GM12892 (cell line): Measurements from ENCODE around the gene DNAJC2.

Experiments
- POLR2A ChIP-seq: IDR thresholded peaks from 2 replicates; pipeline ENCODE4 v1.6.1; 2011; ENCODE audit warnings: low read depth, low read length, control low read depth
- POLR2AphosphoS5 ChIP-seq: IDR thresholded peaks from 2 replicates; pipeline ENCODE4 v1.6.1; 2011; ENCODE audit warnings: low read depth, low read length, control low read depth
- TAF1 ChIP-seq: IDR thresholded peaks from 2 replicates; pipeline ENCODE4 v1.6.1; 2011; ENCODE audit warnings: low read depth, mild to moderate bottlenecking, control low read depth, low read length, borderline replicate concordance

DNA sequence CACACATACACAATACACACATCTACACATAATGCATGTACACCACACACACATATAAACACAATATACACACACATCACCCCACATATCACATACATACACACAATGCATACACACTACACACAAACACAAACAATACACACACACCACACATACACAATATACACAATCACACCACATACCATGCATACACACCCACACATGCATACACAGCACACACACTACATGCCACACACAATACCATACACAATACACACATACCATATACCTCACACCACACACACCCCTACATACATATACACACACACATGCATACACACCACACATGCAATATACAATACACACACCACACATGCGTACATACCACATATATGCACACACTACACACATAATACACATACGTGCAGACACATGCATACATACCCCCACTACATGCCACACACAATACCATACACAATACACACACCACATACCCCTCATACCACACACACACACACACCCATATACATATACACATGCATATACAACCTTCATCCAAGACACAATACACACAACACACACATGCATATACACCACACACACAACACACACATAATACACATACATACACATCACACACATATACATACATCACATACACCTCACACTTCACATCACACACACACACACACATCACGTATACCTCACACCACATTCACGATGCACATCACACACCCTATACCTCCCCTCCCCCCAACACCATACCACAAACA lies 36.9 kb upstream of the DNAJC2 start:
- TF ChIP-seq POLR2A = no peak
- TF ChIP-seq POLR2AphosphoS5 = no peak
- TF ChIP-seq TAF1 = no peak
